ENCODE results near the gene BOLA3.

Gene BOLA3

GRCh38 chr2:74149570-74150319, 2.0 kb upstream of the BOLA3 start:
- DNase-seq (ENCODE audit: low read depth) = no peak
- in situ Hi-C loops (cut with HindIII; ENCODE audit: low sequenced_read_pairs) = no loop called here
- TF ChIP-seq CTCF (IDR thresholded peaks at IDR 0.05; ENCODE audit: low read depth, low read length, missing control alignments) = no peak
- no peak overlapping the region for H3K4me3 ChIP-seq (ENCODE audit: low read depth, low read length)

GRCh38 chr2:74149247-74149525, 1.5 kb upstream of the BOLA3 start:
- H3K4me3 ChIP-seq (ENCODE audit: low read depth, low read length) = no peak overlapping the region
- no peak for DNase-seq (ENCODE audit: low read depth)
- in situ Hi-C loops (cut with HindIII; ENCODE audit: low sequenced_read_pairs) = no loop called here
- no peak for TF ChIP-seq CTCF (IDR thresholded peaks at IDR 0.05; ENCODE audit: low read depth, low read length, missing control alignments)

- in situ Hi-C loops (cut with HindIII; ENCODE audit: low sequenced_read_pairs) = no loop called here
- no peak for TF ChIP-seq CTCF (IDR thresholded peaks at IDR 0.05; ENCODE audit: low read depth, low read length, missing control alignments)
- DNase-seq (ENCODE audit: low read depth) = no peak
- peak overlapping the region; percentile 71 for H3K4me3 ChIP-seq (ENCODE audit: low read depth, low read length)
Observed at GRCh38 chr2:74148457-74149246, 940 bp upstream of the BOLA3 start.

- DNase-seq (ENCODE audit: low read depth) = no peak
- in situ Hi-C loops (cut with HindIII; ENCODE audit: low sequenced_read_pairs) = no loop called here
- H3K4me3 ChIP-seq (ENCODE audit: low read depth, low read length) = peak overlapping the region; percentile 71
- TF ChIP-seq CTCF (IDR thresholded peaks at IDR 0.05; ENCODE audit: low read depth, low read length, missing control alignments) = no peak
Observed at GRCh38 chr2:74146929-74147726, 584 bp downstream of the BOLA3 start.

GRCh38 chr2:74142340-74142739, 5.4 kb downstream of the BOLA3 start:
- H3K4me3 ChIP-seq (ENCODE audit: low read depth, low read length) = no peak overlapping the region
- no peak for DNase-seq (ENCODE audit: low read depth)
- in situ Hi-C loops (cut with HindIII; ENCODE audit: low sequenced_read_pairs) = no loop called here
- no peak for TF ChIP-seq CTCF (IDR thresholded peaks at IDR 0.05; ENCODE audit: low read depth, low read length, missing control alignments)

GRCh38 chr2:74138600-74139323, 8.9 kb downstream of the BOLA3 start:
- in situ Hi-C loops (cut with HindIII; ENCODE audit: low sequenced_read_pairs) = loop anchor here (10.0 kb wide), 1 partner anchor 324 kb away; no protein-coding TSS in a partner anchor
- no peak overlapping the region for H3K4me3 ChIP-seq (ENCODE audit: low read depth, low read length)
- DNase-seq (ENCODE audit: low read depth) = no peak
- no peak for TF ChIP-seq CTCF (IDR thresholded peaks at IDR 0.05; ENCODE audit: low read depth, low read length, missing control alignments)

Measured in astrocyte of the cerebellum (primary cell).